Stomach (tissue), 9 donors: ENCODE measurements around the gene PPM1G. TPM values are rescaled to one million over a fixed set of nuclear protein-coding genes. Genes with fewer than 3 reads are reported as not detected.

Experiments used
- DNase-seq, 2 donors: peaks; one replicate each; pipeline versions ENCODE4 v3.0.0 to v3.0.0-alpha.2; 2013 to 2019
- H3K27ac ChIP-seq, 5 donors: fragments of 200-600 bp in 4 of 5; sonication (generic) in 4 of 5; one replicate each; pipeline ENCODE4 v1.5.1; 2013 to 2019; ENCODE audit warnings: mild to moderate bottlenecking in 1 of 5, moderate library complexity in 1 of 5
- H3K27me3 ChIP-seq, 3 donors: fragments of 200-600 bp; sonication (generic); one replicate each; pipeline ENCODE4 v1.5.1; 2017 to 2019; ENCODE audit warnings: mixed run types in 1 of 3
- H3K36me3 ChIP-seq, 4 donors: fragments of 200-600 bp; sonication (generic); 1 replicate in 3 of 4; 2 replicates in 1 of 4; pipeline ENCODE4 v1.5.1; 2016 to 2019
- H3K4me1 ChIP-seq, 4 donors: fragments of 200-600 bp; sonication (generic); one replicate each; pipeline ENCODE4 v1.5.1; 2016 to 2019
- H3K4me3 ChIP-seq, 4 donors: fragments of 200-600 bp; sonication (generic) in 3 of 4; one replicate each; pipeline ENCODE4 v1.5.1; 2016 to 2019; ENCODE audit warnings: mild to moderate bottlenecking in 1 of 4
- H3K9me3 ChIP-seq, 4 donors: fragments of 200-600 bp; sonication (generic); one replicate each; pipeline ENCODE4 v1.5.1; 2016 to 2019
- EP300 ChIP-seq: sonication (generic); formaldehyde crosslinking; IDR thresholded peaks from one replicate; pipeline ENCODE4 v1.6.1; 2017; ENCODE audit warnings: antibody characterized with exemption
- POLR2A ChIP-seq, 4 donors: fragments of 450-650 bp; IDR thresholded peaks; one replicate each; pipeline ENCODE4 v1.6.1; 2016; ENCODE audit warnings: antibody characterized with exemption in 4 of 4, control low read depth in 2 of 4, mild to moderate bottlenecking in 1 of 4, moderate library complexity in 1 of 4
- POLR2AphosphoS5 ChIP-seq, 3 donors: sonication (generic); formaldehyde crosslinking; IDR thresholded peaks; one replicate each; pipeline ENCODE4 v1.6.1; 2016; ENCODE audit warnings: antibody characterized with exemption in 3 of 3
- WGBS, 5 donors: extraction: QIAGEN DNeasy Blood & Tissue Kit in 3 of 5; methylation state at CpG; one replicate each; pipeline versions ENCODE4 v1.1.5 to v1.1.7; 2013 to 2018; 5-methylcytosine and 5-hydroxymethylcytosine counted together
- intact Hi-C: fragments of 100-400 bp; cut with DNase I; formaldehyde crosslinking; loops from one replicate; pipeline ENCODE4 v1.15.1; 2023; ENCODE audit warnings: low total_unique reads
- polyA plus RNA-seq, 3 donors: library from polyadenylated mRNA; stranded (reverse); fragments of 200-250 nt; gene quantifications; one replicate each; pipeline ENCODE4 v1.2.3, GENCODE V29; 2013
- total RNA-seq, 5 donors: library from RNA; depleted of rRNA; stranded (reverse); fragments of >200 nt; gene quantifications; one replicate each; pipeline versions ENCODE4 v1.1.0 to v1.2.3, GENCODE V29; 2014 to 2016
- TF ChIP-seq, protein P1 (sequence below), 7 experiments: fragments of 450-650 bp in 4 of 7; fragments of 200-600 bp in 3 of 7; sonication (generic) in 3 of 7; IDR thresholded peaks; one replicate each; pipeline ENCODE4 v1.5.1; 2016 to 2019; ENCODE audit warnings: antibody characterized with exemption in 7 of 7, control low read depth in 2 of 7, mild to moderate bottlenecking in 1 of 7
- donor health status: healthy with polysubstance abuse.
- donor health status: Bipolar disorder and iron deficiency.
- donor health status: healthy.

The PPM1G gene
- total and polyA plus RNA-seq, 8 donors = 10.5 to 49.8 (median 43.6) TPM

DNA sequence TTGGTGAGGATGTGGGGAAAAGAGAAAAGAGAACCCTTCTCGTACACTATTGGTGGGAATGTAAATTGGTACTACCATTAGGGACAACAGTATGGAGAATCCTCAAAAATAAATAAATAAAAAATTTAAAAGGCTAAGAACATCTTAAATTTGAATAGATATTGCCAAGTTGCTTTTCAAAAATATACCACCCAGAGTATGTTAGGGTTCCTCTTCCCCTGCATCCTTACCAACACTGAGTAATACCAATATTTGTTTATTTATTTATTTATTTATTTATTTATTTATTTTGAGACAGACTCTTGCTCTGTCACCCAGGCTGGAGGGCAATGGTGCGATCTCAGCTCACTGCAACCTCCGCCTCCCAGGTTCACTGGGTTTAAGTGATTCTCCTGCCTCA, 13.6 kb upstream of the PPM1G start:
- no peaks in the 10 kb centered on the region for H3K9me3 ChIP-seq
- H3K36me3 ChIP-seq = no peaks in the 10 kb centered on the region
- intact Hi-C loops = no loop called here
- no peak overlapping the region for H3K27ac ChIP-seq
- no peak for TF ChIP-seq POLR2A (IDR thresholded peaks at IDR 0.05)
- TF ChIP-seq EP300 = no peak
- TF ChIP-seq POLR2AphosphoS5 (IDR thresholded peaks at IDR 0.05) = no peak
- TF ChIP-seq, protein P1, sequence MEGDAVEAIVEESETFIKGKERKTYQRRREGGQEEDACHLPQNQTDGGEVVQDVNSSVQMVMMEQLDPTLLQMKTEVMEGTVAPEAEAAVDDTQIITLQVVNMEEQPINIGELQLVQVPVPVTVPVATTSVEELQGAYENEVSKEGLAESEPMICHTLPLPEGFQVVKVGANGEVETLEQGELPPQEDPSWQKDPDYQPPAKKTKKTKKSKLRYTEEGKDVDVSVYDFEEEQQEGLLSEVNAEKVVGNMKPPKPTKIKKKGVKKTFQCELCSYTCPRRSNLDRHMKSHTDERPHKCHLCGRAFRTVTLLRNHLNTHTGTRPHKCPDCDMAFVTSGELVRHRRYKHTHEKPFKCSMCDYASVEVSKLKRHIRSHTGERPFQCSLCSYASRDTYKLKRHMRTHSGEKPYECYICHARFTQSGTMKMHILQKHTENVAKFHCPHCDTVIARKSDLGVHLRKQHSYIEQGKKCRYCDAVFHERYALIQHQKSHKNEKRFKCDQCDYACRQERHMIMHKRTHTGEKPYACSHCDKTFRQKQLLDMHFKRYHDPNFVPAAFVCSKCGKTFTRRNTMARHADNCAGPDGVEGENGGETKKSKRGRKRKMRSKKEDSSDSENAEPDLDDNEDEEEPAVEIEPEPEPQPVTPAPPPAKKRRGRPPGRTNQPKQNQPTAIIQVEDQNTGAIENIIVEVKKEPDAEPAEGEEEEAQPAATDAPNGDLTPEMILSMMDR (IDR thresholded peaks at IDR 0.05) = no peak
- H3K27me3 ChIP-seq = no peaks in the 10 kb centered on the region
- no peak for DNase-seq
- H3K4me1 ChIP-seq = peaks cover 0 to 12% (median 6%) of the 10 kb centered on the region in 4 donors
- 93 to 98% (median 95%) methylated on average over 3 of the region's 3 CpGs for WGBS, 5 donors
- H3K4me3 ChIP-seq = no peak overlapping the region

DNA sequence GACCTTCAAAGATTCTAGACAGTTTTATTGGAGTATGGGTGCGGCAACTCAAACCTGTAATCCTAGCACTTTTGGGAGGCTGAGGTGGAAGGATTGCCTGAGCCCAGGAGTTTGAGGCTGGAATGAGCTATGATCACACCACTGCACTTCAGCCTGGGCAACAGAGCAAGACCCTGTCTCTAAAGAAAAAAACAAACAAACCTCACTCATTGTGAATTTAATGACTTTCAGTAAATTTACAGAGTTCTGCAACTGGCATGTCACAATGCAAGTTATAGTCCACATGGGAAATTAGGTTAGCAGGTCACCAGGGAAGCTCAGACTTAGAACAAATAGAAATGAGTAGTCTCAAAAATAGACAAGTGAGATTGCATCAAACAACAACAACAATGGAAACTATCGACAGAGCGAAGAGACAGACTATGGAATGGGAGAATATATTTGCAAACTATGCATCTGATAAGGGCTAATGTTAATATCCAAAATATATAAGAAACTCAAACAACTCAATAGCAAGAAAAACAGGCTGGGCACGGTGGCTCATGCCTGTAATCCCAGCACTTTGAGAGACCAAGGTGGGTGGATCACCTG, 12.4 kb upstream of the PPM1G start:
- no peak for DNase-seq
- no peaks in the 10 kb centered on the region for H3K36me3 ChIP-seq
- intact Hi-C loops = no loop called here
- H3K4me1 ChIP-seq = peaks cover 0 to 3% (median 0%) of the 10 kb centered on the region in 4 donors
- 69 to 83% (median 73%) methylated on average over 4 of the region's 4 CpGs for WGBS, 5 donors
- no peaks in the 10 kb centered on the region for H3K27me3 ChIP-seq
- H3K9me3 ChIP-seq = no peaks in the 10 kb centered on the region
- no peak overlapping the region for H3K4me3 ChIP-seq
- no peak overlapping the region for H3K27ac ChIP-seq
- TF ChIP-seq POLR2A (IDR thresholded peaks at IDR 0.05) = no peak
- TF ChIP-seq, protein P1 (IDR thresholded peaks at IDR 0.05) = no peak
- no peak for TF ChIP-seq POLR2AphosphoS5 (IDR thresholded peaks at IDR 0.05)
- TF ChIP-seq EP300 = no peak

DNA sequence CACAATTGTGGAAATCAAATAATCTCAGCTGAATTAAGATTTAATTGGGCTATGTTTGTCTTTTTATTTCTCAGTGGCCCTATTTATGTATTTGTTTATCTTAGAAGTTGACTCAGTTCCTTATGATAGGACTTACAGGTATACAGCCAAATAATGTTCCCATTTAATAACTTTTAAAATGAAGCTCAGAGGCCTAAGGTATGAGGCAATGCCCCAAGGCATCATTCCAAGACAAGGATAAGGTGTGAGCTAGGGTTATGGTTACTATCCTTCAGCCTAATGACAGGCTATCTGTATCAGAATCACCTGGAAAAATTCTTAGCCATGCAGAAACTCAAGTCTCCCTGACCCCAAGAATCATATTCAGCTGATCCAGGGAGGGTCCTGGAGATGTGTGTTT, 11.6 kb upstream of the PPM1G start:
- H3K27me3 ChIP-seq = no peaks in the 10 kb centered on the region
- H3K4me3 ChIP-seq = no peak overlapping the region
- no peaks in the 10 kb centered on the region for H3K4me1 ChIP-seq
- TF ChIP-seq EP300 = no peak
- TF ChIP-seq, protein P1 (IDR thresholded peaks at IDR 0.05) = no peak
- TF ChIP-seq POLR2AphosphoS5 (IDR thresholded peaks at IDR 0.05) = no peak
- no peak for TF ChIP-seq POLR2A (IDR thresholded peaks at IDR 0.05)
- no peak for DNase-seq
- H3K9me3 ChIP-seq = no peaks in the 10 kb centered on the region
- intact Hi-C loops = no loop called here
- H3K36me3 ChIP-seq = no peaks in the 10 kb centered on the region
- no peak overlapping the region for H3K27ac ChIP-seq

DNA sequence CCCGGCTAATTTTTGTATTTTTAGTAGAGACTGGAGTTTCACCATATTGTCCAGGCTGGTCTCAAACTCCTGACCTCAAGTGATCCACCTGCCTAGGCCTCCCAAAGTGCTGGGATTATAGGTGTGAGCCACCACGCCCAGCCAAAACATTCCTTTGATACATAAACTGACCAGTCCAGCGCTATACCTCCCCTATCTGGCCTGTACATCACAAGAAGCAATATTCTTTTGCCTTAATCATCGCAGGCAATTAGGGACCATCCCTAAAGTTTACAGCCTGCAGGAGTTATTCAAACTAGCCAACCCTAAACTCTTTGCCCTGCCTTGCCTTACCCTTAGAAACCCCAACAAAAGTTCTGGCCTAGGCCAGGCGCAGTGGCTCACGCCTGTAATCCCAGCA, 6.8 kb upstream of the PPM1G start:
- intact Hi-C loops = no loop called here
- WGBS, 5 donors = 92 to 96% (median 93%) methylated on average over 6 of the region's 6 CpGs
- H3K36me3 ChIP-seq = no peaks in the 10 kb centered on the region
- H3K9me3 ChIP-seq = no peaks in the 10 kb centered on the region
- H3K27me3 ChIP-seq = no peaks in the 10 kb centered on the region
- H3K27ac ChIP-seq = no peak overlapping the region
- no peak for DNase-seq
- no peak overlapping the region for H3K4me3 ChIP-seq
- TF ChIP-seq, protein P1 (IDR thresholded peaks at IDR 0.05) = no peak
- TF ChIP-seq POLR2AphosphoS5 (IDR thresholded peaks at IDR 0.05) (no peak), EP300 (no peak), POLR2A (IDR thresholded peaks at IDR 0.05) (no peak)
- H3K4me1 ChIP-seq = no peaks in the 10 kb centered on the region
